A549 (cell line): ENCODE results near the gene C1orf105. TPM values are rescaled to one million over a fixed set of nuclear protein-coding genes. Genes with fewer than 3 reads are reported as not detected.

Experiments
- ATAC-seq, 2 experiments: fragments of 200-7000 bp in 1 of 2; fragments of >200 bp in 1 of 2; cut with Nextera tagmentation in 1 of 2; cut with Tn5 transposase in 1 of 2; 3 replicates each; pipeline versions ENCODE4 v1.8.0 to v1.9.1; 2018 to 2020; ENCODE audit warnings: mild to moderate bottlenecking in 1 of 2, moderate library complexity in 1 of 2
- CTCF ChIA-PET: fragments of 300-600 bp; sonication (Branson Sonifier 250); formaldehyde crosslinking; extraction: SDS; loops from one replicate; lab custom pipeline; 2021; ENCODE audit warnings: antibody characterized with exemption, inconsistent platforms; lab: Yijun Ruan, JAX
- POLR2A ChIA-PET: fragments of 350-600 bp; formaldehyde crosslinking; extraction: SDS; loops from one replicate; lab custom pipeline; 2021; ENCODE audit warnings: antibody characterized with exemption, inconsistent platforms; lab: Yijun Ruan, JAX
- DNase-seq, 2 experiments: peaks; one replicate each; pipeline versions ENCODE4 v3.0.0 to v3.0.0-alpha.2; 2011 to 2016; ENCODE audit warnings: low read depth in 1 of 2, low spot score in 1 of 2
- FAIRE-seq: peaks from 2 replicates; lab custom pipeline; 2011; peaks lifted over from hg19 to GRCh38; lab: Jason Lieb, UNC
- H3K27ac ChIP-seq, 2 experiments: fragments of >200 bp; sonication (Bioruptor Twin); formaldehyde crosslinking; 3 replicates each; pipeline ENCODE4 v1.5.1; 2016 to 2017
- H3K4me1 ChIP-seq: fragments of >200 bp; sonication (Bioruptor Twin); formaldehyde crosslinking; 3 replicates; pipeline ENCODE4 v1.6.1; 2016
- H3K4me2 ChIP-seq: fragments of >200 bp; sonication (Bioruptor Twin); formaldehyde crosslinking; 3 replicates; pipeline ENCODE4 v1.6.1; 2016
- H3K4me3 ChIP-seq: fragments of >200 bp; sonication (Bioruptor Twin); formaldehyde crosslinking; 3 replicates; pipeline ENCODE4 v1.5.1; 2016
- H3K9me3 ChIP-seq: fragments of >200 bp; sonication (Bioruptor Twin); formaldehyde crosslinking; 3 replicates; pipeline ENCODE4 v1.6.1; 2016
- BHLHE40 ChIP-seq: IDR thresholded peaks from 2 replicates; pipeline ENCODE4 v1.6.1; 2012; ENCODE audit warnings: low read depth, low read length, inconsistent platforms
- CHD2 ChIP-seq: fragments of 150-350 bp; IDR thresholded peaks from 2 replicates; pipeline ENCODE4 v1.6.1; 2014; ENCODE audit warnings: low read length; ENCODE audit not compliant: partially characterized antibody
- CHD4 ChIP-seq: fragments of 200-600 bp; sonication (generic); IDR thresholded peaks from 2 replicates; pipeline ENCODE4 v1.6.1; 2016; ENCODE audit warnings: antibody characterized with exemption, mild to moderate bottlenecking, borderline replicate concordance
- EP300 ChIP-seq, 2 experiments: fragments of >200 bp; sonication (Bioruptor Twin); formaldehyde crosslinking; IDR thresholded peaks; 2 replicates in 1 of 2; 3 replicates in 1 of 2; pipeline ENCODE4 v1.6.1; 2016 to 2017
- ESRRA ChIP-seq: fragments of 150-350 bp; IDR thresholded peaks from 2 replicates; pipeline ENCODE4 v1.6.1; 2014; ENCODE audit warnings: mild to moderate bottlenecking, low read length, borderline replicate concordance
- FOSL2 ChIP-seq, 2 experiments: fragments of 450-650 bp in 1 of 2; fragments of >200 bp in 1 of 2; sonication (Bioruptor Twin) in 1 of 2; formaldehyde crosslinking; IDR thresholded peaks; 2 replicates each; pipeline versions ENCODE4 v1.5.0 to v1.6.1; 2016 to 2020; ENCODE audit warnings: mild to moderate bottlenecking in 1 of 2, moderate library complexity in 1 of 2
- FOXS1 ChIP-seq: fragments of 250-450 bp; sonication (Bioruptor Pico); IDR thresholded peaks from 2 replicates; pipeline ENCODE4 v1.5.0; 2020; ENCODE audit warnings: mild to moderate bottlenecking, moderate library complexity
- HOXA7 ChIP-seq: fragments of 250-450 bp; sonication (Bioruptor Pico); IDR thresholded peaks from 2 replicates; pipeline ENCODE4 v1.5.0; 2020; ENCODE audit warnings: mild to moderate bottlenecking, moderate library complexity
- HOXB13 ChIP-seq: fragments of 250-450 bp; sonication (Bioruptor Pico); IDR thresholded peaks from 2 replicates; pipeline ENCODE4 v1.5.0; 2020; ENCODE audit warnings: low read depth, mild to moderate bottlenecking, moderate library complexity
- JUNB ChIP-seq: fragments of >200 bp; sonication (Bioruptor Twin); formaldehyde crosslinking; IDR thresholded peaks from 2 replicates; pipeline ENCODE4 v1.6.1; 2016
- KDM5A ChIP-seq: fragments of 200-600 bp; sonication (generic); IDR thresholded peaks from 2 replicates; pipeline ENCODE4 v1.6.1; 2016; ENCODE audit warnings: antibody characterized with exemption, mild to moderate bottlenecking
- NPAS2 ChIP-seq: fragments of 250-450 bp; sonication (Bioruptor Pico); IDR thresholded peaks from 2 replicates; pipeline ENCODE4 v1.8.0; 2022; ENCODE audit warnings: mild to moderate bottlenecking, moderate library complexity, borderline replicate concordance
- POLR2AphosphoS2 ChIP-seq: conservative IDR thresholded peaks from 2 replicates; pipeline ENCODE4 v1.6.1; 2012; ENCODE audit warnings: low read length, improper control_type of control experiment, inconsistent platforms
- RARB ChIP-seq: fragments of 250-450 bp; sonication (Bioruptor Pico); IDR thresholded peaks from 2 replicates; pipeline ENCODE4 v1.8.0; 2021; ENCODE audit warnings: mild to moderate bottlenecking, moderate library complexity
- RFX5 ChIP-seq: fragments of 450-650 bp; IDR thresholded peaks from 2 replicates; pipeline ENCODE4 v1.7.1; 2014; ENCODE audit warnings: antibody characterized with exemption, mild to moderate bottlenecking, moderate library complexity
- RNF2 ChIP-seq: fragments of 200-600 bp; sonication (generic); IDR thresholded peaks from 2 replicates; pipeline ENCODE4 v1.6.1; 2016; ENCODE audit warnings: low read depth, mild to moderate bottlenecking, antibody characterized with exemption, moderate library complexity, borderline replicate concordance
- SMC3 ChIP-seq: fragments of >200 bp; sonication (Bioruptor Twin); formaldehyde crosslinking; IDR thresholded peaks from 3 replicates; pipeline ENCODE4 v1.6.1; 2018; ENCODE audit warnings: inconsistent platforms
- TP53 ChIP-seq: fragments of 250-450 bp; sonication (Bioruptor Pico); IDR thresholded peaks from 2 replicates; pipeline ENCODE4 v1.5.0; 2021; ENCODE audit warnings: mild to moderate bottlenecking, moderate library complexity
- ZC3H11A ChIP-seq: fragments of 450-650 bp; IDR thresholded peaks from 2 replicates; pipeline ENCODE4 v1.6.1; 2014; ENCODE audit warnings: antibody characterized with exemption, mild to moderate bottlenecking
- ZFP36 ChIP-seq: fragments of 450-650 bp; IDR thresholded peaks from 2 replicates; pipeline ENCODE4 v1.6.1; 2014; ENCODE audit warnings: borderline replicate concordance; ENCODE audit not compliant: partially characterized antibody
- ZNF302 ChIP-seq: fragments of 250-450 bp; sonication (Bioruptor Pico); IDR thresholded peaks from 2 replicates; pipeline ENCODE4 v1.9.0; 2021; ENCODE audit warnings: inconsistent platforms, mild to moderate bottlenecking, moderate library complexity
- ZSCAN20 ChIP-seq: fragments of 250-450 bp; sonication (Bioruptor Pico); IDR thresholded peaks from 2 replicates; pipeline ENCODE4 v1.8.0; 2022; ENCODE audit warnings: mild to moderate bottlenecking, moderate library complexity
- WGBS: methylation state at CpG from one replicate; pipeline ENCODE4 v1.1.6; 2017; ENCODE audit errors: missing lambda C conversion rate; 5-methylcytosine and 5-hydroxymethylcytosine counted together
- polyA plus RNA-seq, 4 experiments: library from polyadenylated mRNA; depleted of rRNA in 3 of 4; stranded (reverse); fragments of >200 nt; fragmentation: RNase III in 1 of 4; extraction: RNeasy Plus Mini Kit Qiagen cat#74134 plus additional on column Dnase treatment in 1 of 4; gene quantifications; 2 replicates in 3 of 4; 3 replicates in 1 of 4; pipeline ENCODE4 v1.2.3, GENCODE V29; 2011 to 2017
- TF ChIP-seq, protein P1 (sequence below): fragments of 150-350 bp; IDR thresholded peaks from 2 replicates; pipeline ENCODE4 v1.6.1; 2014; ENCODE audit warnings: low read depth, mild to moderate bottlenecking, low read length
- TF ChIP-seq, protein P2 (sequence below): fragments of >200 bp; sonication (Bioruptor Twin); formaldehyde crosslinking; IDR thresholded peaks from 2 replicates; pipeline ENCODE4 v1.6.1; 2016
- TF ChIP-seq, protein P3 (sequence below): IDR thresholded peaks from 2 replicates; pipeline ENCODE4 v1.6.1; 2012

The C1orf105 gene
- polyA plus RNA-seq, 2 of the 4 experiments (the other 2 are of a cell fraction) = 0.40 TPM; not detected in 1

DNA sequence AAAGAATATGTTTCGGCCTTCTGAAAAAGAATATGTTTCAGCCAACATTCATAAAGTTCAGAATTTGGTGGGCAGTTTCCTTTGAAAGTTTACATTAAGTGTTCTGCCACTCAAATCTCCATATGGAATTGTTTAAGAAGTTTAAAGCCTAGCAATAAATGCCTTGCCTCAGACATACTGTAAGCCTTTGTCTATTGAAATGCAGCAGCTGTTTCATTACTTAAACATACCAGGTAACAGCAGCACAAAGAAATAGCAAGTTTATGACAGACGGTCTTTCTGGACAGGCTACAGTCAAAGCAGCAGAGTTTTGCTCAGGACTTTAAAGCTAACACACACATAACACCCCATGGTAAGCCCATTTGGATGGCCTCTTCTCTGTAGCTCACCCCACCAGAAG lies 38.5 kb upstream of the C1orf105 start:
- no peak overlapping the region for H3K27ac ChIP-seq
- ATAC-seq (no peak), FAIRE-seq (no peak), DNase-seq (no peak)
- WGBS = 84% methylated on average over 2 of the region's 2 CpGs
- TF ChIP-seq CHD4 (no peak), ZNF302 (no peak), FOXS1 (CRISPR knock-in tag) (no peak), EP300 (IDR thresholded peaks at IDR 0.05) (no peak), JUNB (no peak), HOXA7 (CRISPR knock-in tag) (no peak)
- TF ChIP-seq, protein P1, sequence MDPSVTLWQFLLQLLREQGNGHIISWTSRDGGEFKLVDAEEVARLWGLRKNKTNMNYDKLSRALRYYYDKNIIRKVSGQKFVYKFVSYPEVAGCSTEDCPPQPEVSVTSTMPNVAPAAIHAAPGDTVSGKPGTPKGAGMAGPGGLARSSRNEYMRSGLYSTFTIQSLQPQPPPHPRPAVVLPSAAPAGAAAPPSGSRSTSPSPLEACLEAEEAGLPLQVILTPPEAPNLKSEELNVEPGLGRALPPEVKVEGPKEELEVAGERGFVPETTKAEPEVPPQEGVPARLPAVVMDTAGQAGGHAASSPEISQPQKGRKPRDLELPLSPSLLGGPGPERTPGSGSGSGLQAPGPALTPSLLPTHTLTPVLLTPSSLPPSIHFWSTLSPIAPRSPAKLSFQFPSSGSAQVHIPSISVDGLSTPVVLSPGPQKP = no peak
- 0 out of 3 replicates have a peak, but pooled peaks cover 3% of the 10 kb centered on the region for H3K4me1 ChIP-seq
- POLR2A ChIA-PET = interaction anchor here (0.6 kb wide), 1 partner anchor 151 kb away, joined by 3 read pairs; no protein-coding TSS in a partner anchor
- CTCF ChIA-PET = no interaction called here
- H3K4me3 ChIP-seq = no peak overlapping the region
- H3K9me3 ChIP-seq = no peaks in the 10 kb centered on the region
- no peak overlapping the region for H3K4me2 ChIP-seq

DNA sequence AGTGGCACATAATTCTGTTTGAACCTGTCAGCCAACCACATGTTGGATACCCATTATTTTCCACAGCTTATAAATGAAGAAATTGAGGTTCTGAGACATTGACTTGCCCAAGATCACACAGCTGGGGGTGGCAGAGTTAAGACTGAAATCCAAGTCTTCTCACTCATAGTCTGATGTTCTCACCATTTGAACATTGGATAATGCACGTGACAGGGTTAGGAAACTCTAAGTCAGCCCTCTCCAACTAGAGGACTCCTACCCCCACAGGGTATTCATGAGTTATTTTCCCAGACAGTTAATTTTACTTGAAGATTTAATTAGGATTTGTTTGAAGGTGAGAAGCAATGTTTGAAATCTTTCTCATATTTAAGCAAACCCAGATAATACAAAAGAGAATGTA lies 38.1 kb upstream of the C1orf105 start:
- H3K4me1 ChIP-seq = 0 out of 3 replicates have a peak, but pooled peaks cover 3% of the 10 kb centered on the region
- DNase-seq = no peak
- no peak overlapping the region for H3K4me2 ChIP-seq
- TF ChIP-seq HOXB13 (CRISPR knock-in tag) = no peak
- no peak for TF ChIP-seq RNF2
- ChIA-PET CTCF (no interaction called here), POLR2A (no interaction called here)
- FAIRE-seq = no peak
- no peaks in the 10 kb centered on the region for H3K9me3 ChIP-seq
- ATAC-seq = no peak
- H3K27ac ChIP-seq = no peak overlapping the region
- H3K4me3 ChIP-seq = no peak overlapping the region
- WGBS = 85% methylated on average over 1 of the region's 1 CpG

DNA sequence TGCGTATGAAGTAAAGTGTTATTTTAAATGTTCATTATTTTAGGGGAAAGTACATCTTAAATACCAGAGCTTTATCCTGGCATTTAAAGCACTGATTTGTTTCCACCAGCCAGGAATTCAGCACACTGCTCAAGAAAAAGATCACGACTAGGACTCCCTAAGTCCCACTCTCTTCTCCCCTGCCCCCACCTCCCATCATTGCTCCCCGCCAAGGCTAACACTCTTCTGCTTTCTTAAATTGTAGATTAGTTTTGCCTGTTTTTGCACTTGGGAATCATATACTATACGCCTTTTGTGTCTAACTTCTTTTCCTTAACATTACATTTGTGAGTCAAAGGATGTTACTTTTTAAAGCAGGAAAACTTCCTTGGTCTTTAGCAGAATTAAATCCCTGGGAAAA lies 37.5 kb upstream of the C1orf105 start:
- 88% methylated on average over 4 of the region's 4 CpGs for WGBS
- ATAC-seq (no peak), FAIRE-seq (no peak), DNase-seq (no peak)
- ChIA-PET CTCF (no interaction called here), POLR2A (interaction anchor here (1.4 kb wide), 1 partner anchor 24 kb away, joined by 3 read pairs; no protein-coding TSS in a partner anchor)
- no peak for TF ChIP-seq ZC3H11A
- TF ChIP-seq KDM5A = no peak
- no peak for TF ChIP-seq NPAS2 (CRISPR knock-in tag)
- TF ChIP-seq ZFP36 = no peak
- no peak for TF ChIP-seq EP300 (IDR thresholded peaks at IDR 0.05)
- TF ChIP-seq RARB (CRISPR knock-in tag) = no peak
- no peak for TF ChIP-seq ESRRA
- TF ChIP-seq POLR2AphosphoS2 = no peak
- no peaks in the 10 kb centered on the region for H3K9me3 ChIP-seq
- no peak overlapping the region for H3K4me3 ChIP-seq
- H3K4me1 ChIP-seq = 0 out of 3 replicates have a peak, but pooled peaks cover 3% of the 10 kb centered on the region
- no peak overlapping the region for H3K27ac ChIP-seq
- H3K4me2 ChIP-seq = no peak overlapping the region

DNA sequence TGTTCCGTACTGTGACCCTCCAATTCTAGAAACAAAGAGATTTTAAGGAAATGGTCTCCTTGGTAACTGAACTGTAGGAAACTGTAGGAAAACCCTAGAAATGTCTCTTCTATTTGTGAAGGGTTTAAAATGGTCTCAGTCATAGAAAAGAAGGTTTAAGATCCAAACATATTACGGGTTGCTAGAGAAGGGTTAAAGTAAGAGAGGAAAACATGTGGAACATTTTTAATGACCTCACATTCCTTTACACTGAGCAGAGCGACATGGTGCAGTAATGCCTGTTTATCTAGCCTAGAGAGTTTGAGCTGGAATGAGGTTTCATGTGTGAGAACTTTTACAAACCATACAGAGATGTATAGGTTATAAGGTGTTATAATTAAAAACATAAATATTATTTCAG lies 36.9 kb upstream of the C1orf105 start:
- 0 out of 3 replicates have a peak, but pooled peaks cover 3% of the 10 kb centered on the region for H3K4me1 ChIP-seq
- DNase-seq (no peak), FAIRE-seq (no peak), ATAC-seq (no peak)
- H3K4me3 ChIP-seq = no peak overlapping the region
- H3K9me3 ChIP-seq = no peaks in the 10 kb centered on the region
- H3K27ac ChIP-seq = no peak overlapping the region
- ChIA-PET POLR2A (interaction anchor here (1.4 kb wide), 1 partner anchor 25 kb away, joined by 3 read pairs; no protein-coding TSS in a partner anchor), CTCF (interaction anchor here (1.2 kb wide), 2 partner anchors 16 to 22 kb away, joined by 3 to 5 read pairs; no protein-coding TSS in a partner anchor)
- no peak overlapping the region for H3K4me2 ChIP-seq
- WGBS = 63% methylated on average over 3 of the region's 3 CpGs
- TF ChIP-seq, protein P2, sequence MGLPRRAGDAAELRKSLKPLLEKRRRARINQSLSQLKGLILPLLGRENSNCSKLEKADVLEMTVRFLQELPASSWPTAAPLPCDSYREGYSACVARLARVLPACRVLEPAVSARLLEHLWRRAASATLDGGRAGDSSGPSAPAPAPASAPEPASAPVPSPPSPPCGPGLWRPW = no peak
- TF ChIP-seq FOSL2 (IDR thresholded peaks at IDR 0.05) (no peak), FOSL2 (CRISPR knock-in tag; IDR thresholded peaks at IDR 0.05) (no peak), TP53 (no peak), SMC3 (no peak), RFX5 (no peak), JUNB (no peak), HOXA7 (CRISPR knock-in tag) (no peak), CHD4 (no peak), BHLHE40 (no peak), CHD2 (no peak), ZSCAN20 (CRISPR knock-in tag) (no peak), ESRRA (no peak)
- TF ChIP-seq, protein P3, sequence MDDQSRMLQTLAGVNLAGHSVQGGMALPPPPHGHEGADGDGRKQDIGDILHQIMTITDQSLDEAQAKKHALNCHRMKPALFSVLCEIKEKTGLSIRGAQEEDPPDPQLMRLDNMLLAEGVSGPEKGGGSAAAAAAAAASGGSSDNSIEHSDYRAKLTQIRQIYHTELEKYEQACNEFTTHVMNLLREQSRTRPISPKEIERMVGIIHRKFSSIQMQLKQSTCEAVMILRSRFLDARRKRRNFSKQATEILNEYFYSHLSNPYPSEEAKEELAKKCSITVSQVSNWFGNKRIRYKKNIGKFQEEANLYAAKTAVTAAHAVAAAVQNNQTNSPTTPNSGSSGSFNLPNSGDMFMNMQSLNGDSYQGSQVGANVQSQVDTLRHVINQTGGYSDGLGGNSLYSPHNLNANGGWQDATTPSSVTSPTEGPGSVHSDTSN = no peak
- TF ChIP-seq, all 56 proteins: peak for 0
